ENCODE results near the gene FRMPD1.

The FRMPD1 gene

GRCh38 chr9:37645903-37646506, 4.7 kb upstream of the FRMPD1 start:
- TF ChIP-seq, protein P1, sequence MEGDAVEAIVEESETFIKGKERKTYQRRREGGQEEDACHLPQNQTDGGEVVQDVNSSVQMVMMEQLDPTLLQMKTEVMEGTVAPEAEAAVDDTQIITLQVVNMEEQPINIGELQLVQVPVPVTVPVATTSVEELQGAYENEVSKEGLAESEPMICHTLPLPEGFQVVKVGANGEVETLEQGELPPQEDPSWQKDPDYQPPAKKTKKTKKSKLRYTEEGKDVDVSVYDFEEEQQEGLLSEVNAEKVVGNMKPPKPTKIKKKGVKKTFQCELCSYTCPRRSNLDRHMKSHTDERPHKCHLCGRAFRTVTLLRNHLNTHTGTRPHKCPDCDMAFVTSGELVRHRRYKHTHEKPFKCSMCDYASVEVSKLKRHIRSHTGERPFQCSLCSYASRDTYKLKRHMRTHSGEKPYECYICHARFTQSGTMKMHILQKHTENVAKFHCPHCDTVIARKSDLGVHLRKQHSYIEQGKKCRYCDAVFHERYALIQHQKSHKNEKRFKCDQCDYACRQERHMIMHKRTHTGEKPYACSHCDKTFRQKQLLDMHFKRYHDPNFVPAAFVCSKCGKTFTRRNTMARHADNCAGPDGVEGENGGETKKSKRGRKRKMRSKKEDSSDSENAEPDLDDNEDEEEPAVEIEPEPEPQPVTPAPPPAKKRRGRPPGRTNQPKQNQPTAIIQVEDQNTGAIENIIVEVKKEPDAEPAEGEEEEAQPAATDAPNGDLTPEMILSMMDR (IDR thresholded peaks at IDR 0.05): no peak
- TF ChIP-seq ZFX (IDR thresholded peaks at IDR 0.05; ENCODE audit: borderline replicate concordance): no peak

DNA sequence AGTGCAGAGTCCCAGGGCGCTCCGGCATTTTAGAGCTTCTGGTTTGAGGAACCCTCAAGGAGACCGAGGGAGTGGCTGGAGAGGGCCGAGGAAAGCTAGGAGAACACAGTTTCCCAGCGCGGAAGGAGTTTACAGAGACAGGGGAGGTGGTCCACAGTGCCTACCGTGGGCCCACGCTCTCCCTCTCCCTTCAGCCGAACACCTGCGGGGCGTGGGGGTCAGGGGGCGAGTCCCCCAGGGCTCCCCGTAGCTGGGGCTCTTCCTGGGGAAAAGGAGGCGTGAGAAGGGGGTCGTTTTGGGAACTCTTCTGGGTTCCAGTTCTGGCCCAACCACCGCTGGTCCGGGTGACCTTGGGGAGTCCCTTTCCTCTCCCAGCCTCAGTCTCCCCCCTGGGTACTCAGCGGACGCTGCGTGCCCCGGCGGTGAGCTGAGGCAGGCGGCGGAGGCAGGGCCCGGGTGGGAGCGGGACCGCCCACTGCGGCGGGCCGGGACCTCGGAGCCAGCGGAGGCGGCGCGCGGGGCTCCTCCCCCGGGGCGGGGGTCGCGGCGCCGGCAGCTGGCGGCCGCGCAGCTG, 368 bp upstream of the FRMPD1 start:
- TF ChIP-seq, protein P1 (IDR thresholded peaks at IDR 0.05): no peak; the same call in 1 of the 2 replicates
- TF ChIP-seq ZFX (IDR thresholded peaks at IDR 0.05; ENCODE audit: borderline replicate concordance): no peak
- no peak overlapping the region for H3K27ac ChIP-seq

More at GRCh38 chr9:37645903-37646506, 4.7 kb upstream of the FRMPD1 start:
- H3K27ac ChIP-seq: no peak overlapping the region

DNA sequence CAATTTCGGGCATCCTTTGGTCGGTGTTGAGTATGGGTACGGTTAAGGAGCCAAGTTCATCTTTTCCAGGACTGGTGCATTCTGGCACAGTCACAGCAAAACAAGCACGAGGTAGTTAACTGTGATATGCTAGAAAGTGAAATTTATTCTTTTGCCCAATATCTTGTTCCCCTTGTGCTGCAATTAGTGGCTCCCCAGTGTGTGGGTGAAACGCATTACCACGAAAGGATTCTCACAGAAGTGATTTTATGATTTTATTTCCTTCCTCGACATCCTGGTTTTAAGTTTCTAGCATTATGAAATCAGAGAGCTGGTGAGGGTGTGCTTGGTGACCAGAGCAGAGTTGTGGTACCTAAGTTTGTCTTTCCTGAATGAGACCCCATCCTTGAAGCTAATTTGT, 1.5 kb downstream of the FRMPD1 start:
- no peak for TF ChIP-seq ZFX (IDR thresholded peaks at IDR 0.05; ENCODE audit: borderline replicate concordance)
- TF ChIP-seq, protein P1 (IDR thresholded peaks at IDR 0.05): no peak
- no peak overlapping the region for H3K27ac ChIP-seq

DNA sequence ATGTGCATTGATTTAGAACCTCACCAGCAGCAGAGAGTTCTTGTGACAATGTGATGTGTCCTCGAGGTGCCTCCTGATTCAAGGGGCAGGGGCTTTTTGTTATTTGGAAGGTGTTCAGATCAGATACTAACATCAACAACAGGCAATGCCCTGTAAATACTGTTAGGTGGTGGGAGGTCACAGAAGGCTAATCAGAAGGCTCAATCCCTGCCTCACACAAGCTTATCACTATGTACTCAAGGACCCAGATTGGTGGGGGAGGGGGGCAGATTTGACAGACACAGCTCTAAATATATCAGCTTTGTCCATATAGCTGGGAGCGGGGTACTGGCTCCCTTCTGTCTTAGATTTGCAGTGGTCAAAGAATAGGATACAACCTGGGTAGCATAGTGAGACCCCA, 2.6 kb downstream of the FRMPD1 start:
- no peak overlapping the region for H3K27ac ChIP-seq
- TF ChIP-seq, protein P1 (IDR thresholded peaks at IDR 0.05): no peak
- no peak for TF ChIP-seq ZFX (IDR thresholded peaks at IDR 0.05; ENCODE audit: borderline replicate concordance)

- H3K27ac ChIP-seq: no peak overlapping the region
- TF ChIP-seq, protein P1 (IDR thresholded peaks at IDR 0.05): no peak
- TF ChIP-seq ZFX (IDR thresholded peaks at IDR 0.05; ENCODE audit: borderline replicate concordance): no peak
Measured at GRCh38 chr9:37656936-37657335, 6.2 kb downstream of the FRMPD1 start.

DNA sequence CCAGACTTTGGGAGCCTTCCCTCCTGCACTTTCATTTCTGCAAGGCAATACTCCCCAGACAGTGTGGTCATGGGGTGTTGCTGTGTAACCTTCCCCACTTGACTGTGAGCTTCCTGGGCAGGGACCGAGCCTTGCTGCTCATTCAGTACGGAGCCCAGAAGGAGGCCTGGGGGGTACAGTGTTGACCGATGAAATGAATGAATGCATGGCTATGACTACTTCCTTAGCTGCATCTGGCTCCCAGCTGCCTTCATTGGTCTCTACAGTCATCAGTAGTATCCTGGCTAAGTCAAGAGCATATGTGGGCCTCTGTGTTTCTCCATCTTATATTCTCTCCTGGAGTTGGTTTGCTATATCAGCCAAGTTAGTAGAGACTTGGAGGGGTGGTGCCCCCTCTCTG, 9.9 kb downstream of the FRMPD1 start:
- H3K27ac ChIP-seq: no peak overlapping the region
- TF ChIP-seq, protein P1 (IDR thresholded peaks at IDR 0.05): no peak
- no peak for TF ChIP-seq ZFX (IDR thresholded peaks at IDR 0.05; ENCODE audit: borderline replicate concordance)

- TF ChIP-seq, protein P1 (IDR thresholded peaks at IDR 0.05): no peak
- no peak for TF ChIP-seq ZFX (IDR thresholded peaks at IDR 0.05; ENCODE audit: borderline replicate concordance)
- no peak overlapping the region for H3K27ac ChIP-seq
Measured at GRCh38 chr9:37663926-37664325, 13.2 kb downstream of the FRMPD1 start.

Measured in 22Rv1 (cell line).